GM10847 (cell line): ENCODE data around the gene ECHS1.

ENCODE experiments used
- POLR2A ChIP-seq: IDR thresholded peaks from 2 replicates; pipeline ENCODE4 v1.6.1; 2011; ENCODE audit not compliant: insufficient read length; ENCODE audit errors: extremely low read depth

ECHS1 gene

GRCh38 chr10:133332936-133333699 is 40.0 kb downstream of the ECHS1 start:
- TF ChIP-seq POLR2A = no peak

- TF ChIP-seq POLR2A = no peak
Observed at GRCh38 chr10:133329491-133330202, 43.5 kb downstream of the ECHS1 start.

GRCh38 chr10:133328358-133329343 is 44.5 kb downstream of the ECHS1 start:
- TF ChIP-seq POLR2A = no peak

- no peak for TF ChIP-seq POLR2A
Observed at GRCh38 chr10:133327651-133328357, 45.4 kb downstream of the ECHS1 start.

- no peak for TF ChIP-seq POLR2A
Observed at GRCh38 chr10:133326745-133327650, 46.2 kb downstream of the ECHS1 start.

GRCh38 chr10:133326223-133326551 is 47.0 kb downstream of the ECHS1 start:
- TF ChIP-seq POLR2A = no peak

- no peak for TF ChIP-seq POLR2A
Observed at GRCh38 chr10:133325440-133326222, 47.5 kb downstream of the ECHS1 start.

- TF ChIP-seq POLR2A = no peak
Observed at GRCh38 chr10:133324857-133325260, 48.3 kb downstream of the ECHS1 start.

GRCh38 chr10:133324198-133324792 is 48.9 kb downstream of the ECHS1 start:
- no peak for TF ChIP-seq POLR2A

GRCh38 chr10:133318494-133319127 is 54.5 kb downstream of the ECHS1 start:
- TF ChIP-seq POLR2A = no peak

GRCh38 chr10:133316732-133317131 is 56.4 kb downstream of the ECHS1 start:
- TF ChIP-seq POLR2A = no peak

- TF ChIP-seq POLR2A = no peak
Observed at GRCh38 chr10:133316266-133316665, 56.9 kb downstream of the ECHS1 start.
